Astrocyte (in vitro differentiated cells and primary cell): Measurements from ENCODE around the gene ACTR1A. TPM values are rescaled to one million over a fixed set of nuclear protein-coding genes. Genes with fewer than 3 reads are reported as not detected.

Experiments
- DNase-seq: peaks from one replicate; pipeline ENCODE4 v3.0.0-alpha.2; 2010; ENCODE audit warnings: low read depth
- FAIRE-seq: peaks from 2 replicates; lab custom pipeline; 2011; peaks lifted over from hg19 to GRCh38; lab: Jason Lieb, UNC
- H2AFZ ChIP-seq: 2 replicates; pipeline ENCODE4 v1.6.0; 2012; ENCODE audit warnings: low read depth, low read length, inconsistent platforms
- H3K27ac ChIP-seq: 2 replicates; pipeline ENCODE4 v1.5.1; 2011; ENCODE audit warnings: low read depth, low read length, inconsistent platforms
- H3K27me3 ChIP-seq: 2 replicates; pipeline ENCODE4 v1.6.0; 2011; ENCODE audit warnings: low read length, inconsistent platforms; ENCODE audit not compliant: insufficient read depth
- H3K36me3 ChIP-seq: 2 replicates; pipeline ENCODE4 v1.5.1; 2011; ENCODE audit warnings: low read length, inconsistent platforms; ENCODE audit not compliant: insufficient read depth
- H3K4me1 ChIP-seq: 2 replicates; pipeline ENCODE4 v1.5.1; 2011; ENCODE audit warnings: low read length, inconsistent platforms; ENCODE audit not compliant: insufficient read depth
- H3K4me2 ChIP-seq: 2 replicates; pipeline ENCODE4 v1.6.0; 2012; ENCODE audit warnings: low read length, inconsistent platforms
- H3K4me3 ChIP-seq: 2 replicates; pipeline ENCODE4 v1.5.1; 2011; ENCODE audit warnings: low read depth, mild to moderate bottlenecking, low read length, inconsistent platforms; ENCODE audit not compliant: insufficient read depth
- H3K79me2 ChIP-seq: 2 replicates; pipeline ENCODE4 v1.6.0; 2012; ENCODE audit warnings: mild to moderate bottlenecking, low read length, inconsistent platforms; ENCODE audit not compliant: insufficient read depth
- H3K9ac ChIP-seq: 2 replicates; pipeline ENCODE4 v1.6.0; 2012; ENCODE audit warnings: mild to moderate bottlenecking, low read length, inconsistent platforms
- H3K9me3 ChIP-seq: 2 replicates; pipeline ENCODE4 v1.5.1; 2012; ENCODE audit warnings: low read depth, mild to moderate bottlenecking, low read length, inconsistent platforms; ENCODE audit not compliant: insufficient read depth
- H4K20me1 ChIP-seq: 2 replicates; pipeline ENCODE4 v1.6.0; 2012; ENCODE audit warnings: low read length, inconsistent platforms; ENCODE audit not compliant: insufficient read depth
- H3K27ac Mint-ChIP-seq: one replicate; pipeline ENCODE4 v1.8.0; 2021; ENCODE audit warnings: mild to moderate bottlenecking, mixed read lengths; ENCODE audit not compliant: unreplicated experiment
- H3K27me3 Mint-ChIP-seq: one replicate; pipeline ENCODE4 v1.8.0; 2021; ENCODE audit warnings: low read depth, mixed read lengths; ENCODE audit not compliant: unreplicated experiment
- H3K36me3 Mint-ChIP-seq: one replicate; pipeline ENCODE4 v1.8.0; 2021; ENCODE audit warnings: low read depth, mixed read lengths; ENCODE audit not compliant: unreplicated experiment
- H3K4me1 Mint-ChIP-seq: one replicate; pipeline ENCODE4 v1.8.0; 2021; ENCODE audit warnings: low read depth, mixed read lengths; ENCODE audit not compliant: unreplicated experiment
- H3K4me3 Mint-ChIP-seq: one replicate; pipeline ENCODE4 v1.8.0; 2021; ENCODE audit warnings: mild to moderate bottlenecking, moderate library complexity, mixed read lengths; ENCODE audit not compliant: unreplicated experiment
- H3K9me3 Mint-ChIP-seq: one replicate; pipeline ENCODE4 v1.8.0; 2021; ENCODE audit warnings: mild to moderate bottlenecking, mixed read lengths; ENCODE audit not compliant: unreplicated experiment
- CTCF ChIP-seq: IDR thresholded peaks from 2 replicates; pipeline ENCODE4 v1.5.1; 2011; ENCODE audit warnings: low read depth, mild to moderate bottlenecking, inconsistent platforms, low read length, moderate library complexity; ENCODE audit not compliant: insufficient read depth
- EZH2 ChIP-seq: IDR thresholded peaks from 2 replicates; pipeline ENCODE4 v1.6.1; 2012; ENCODE audit warnings: mild to moderate bottlenecking, low read length, inconsistent platforms; ENCODE audit not compliant: insufficient read depth
- total RNA-seq: library from RNA; stranded (reverse); gene quantifications from 2 replicates; pipeline ENCODE4 v1.2.1, GENCODE V29; 2021

The ACTR1A gene
- total RNA-seq, 1 donor from 2014 or later: 155 TPM

- H3K4me1 Mint-ChIP-seq: peaks cover 21% of the 10 kb centered on the region
- FAIRE-seq: no peak
- no peak overlapping the region for H3K4me3 Mint-ChIP-seq
- no peaks in the 10 kb centered on the region for H3K9me3 ChIP-seq
- TF ChIP-seq EZH2: no peak
- TF ChIP-seq CTCF: no peak
- H3K4me2 ChIP-seq: no peak overlapping the region
- H3K36me3 ChIP-seq: peaks cover 25% of the 10 kb centered on the region
- H3K27ac ChIP-seq: no peak overlapping the region
- H3K79me2 ChIP-seq: peaks cover 78% of the 10 kb centered on the region
- no peak overlapping the region for H3K27ac Mint-ChIP-seq
- H3K9ac ChIP-seq: no peak overlapping the region
- H3K4me1 ChIP-seq: no peaks in the 10 kb centered on the region
- H3K27me3 ChIP-seq: no peaks in the 10 kb centered on the region
- no peak for DNase-seq
- H3K36me3 Mint-ChIP-seq: peaks cover 6% of the 10 kb centered on the region
- H3K27me3 Mint-ChIP-seq: no peaks in the 10 kb centered on the region
- H3K9me3 Mint-ChIP-seq: no peaks in the 10 kb centered on the region
- no peak overlapping the region for H2AFZ ChIP-seq
- H3K4me3 ChIP-seq: no peak overlapping the region
- H4K20me1 ChIP-seq: peaks cover 87% of the 10 kb centered on the region
Observed at GRCh38 chr10:102492344-102492939, 10.1 kb downstream of the ACTR1A start.

GRCh38 chr10:102491136-102491535 is 11.4 kb downstream of the ACTR1A start:
- Histone ChIP-seq H2AFZ (no peak overlapping the region), H3K36me3 (peaks cover 27% of the 10 kb centered on the region), H3K4me3 (no peak overlapping the region), H3K27ac (no peak overlapping the region), H3K79me2 (peaks cover 65% of the 10 kb centered on the region), H3K9me3 (no peaks in the 10 kb centered on the region), H3K4me2 (no peak overlapping the region), H4K20me1 (peaks cover 83% of the 10 kb centered on the region), H3K9ac (no peak overlapping the region), H3K27me3 (no peaks in the 10 kb centered on the region), H3K4me1 (no peaks in the 10 kb centered on the region)
- DNase-seq: no peak
- TF ChIP-seq CTCF (no peak), EZH2 (no peak)
- Mint-ChIP-seq H3K4me3 (no peak overlapping the region), H3K9me3 (no peaks in the 10 kb centered on the region), H3K36me3 (peaks cover 6% of the 10 kb centered on the region), H3K27ac (no peak overlapping the region), H3K4me1 (peaks cover 21% of the 10 kb centered on the region), H3K27me3 (no peaks in the 10 kb centered on the region)
- FAIRE-seq: no peak

- H3K9me3 Mint-ChIP-seq: no peaks in the 10 kb centered on the region
- no peaks in the 10 kb centered on the region for H3K4me1 Mint-ChIP-seq
- H3K4me3 Mint-ChIP-seq: no peak overlapping the region
- no peak overlapping the region for H3K4me3 ChIP-seq
- peaks cover 70% of the 10 kb centered on the region for H3K36me3 ChIP-seq
- H3K27me3 Mint-ChIP-seq: no peaks in the 10 kb centered on the region
- no peak overlapping the region for H3K27ac ChIP-seq
- no peak overlapping the region for H3K27ac Mint-ChIP-seq
- DNase-seq (no peak), FAIRE-seq (no peak)
- no peak overlapping the region for H3K9ac ChIP-seq
- H3K4me2 ChIP-seq: no peak overlapping the region
- H3K36me3 Mint-ChIP-seq: peaks cover 12% of the 10 kb centered on the region
- H3K4me1 ChIP-seq: no peaks in the 10 kb centered on the region
- H4K20me1 ChIP-seq: peaks cover 68% of the 10 kb centered on the region
- no peaks in the 10 kb centered on the region for H3K9me3 ChIP-seq
- no peak overlapping the region for H2AFZ ChIP-seq
- H3K27me3 ChIP-seq: no peaks in the 10 kb centered on the region
- TF ChIP-seq EZH2 (no peak), CTCF (no peak)
- peaks cover 10% of the 10 kb centered on the region for H3K79me2 ChIP-seq
Observed at GRCh38 chr10:102485093-102485784, 17.3 kb downstream of the ACTR1A start.
